HepG2 (cell line): ENCODE data around the gene DENND4A. TPM values are rescaled to one million over a fixed set of nuclear protein-coding genes. Genes with fewer than 3 reads are reported as not detected.
A peak's percentile ranks its signal among the peaks of the same experiment; 100 is the strongest.

Experiments used
- AKAP8 ChIP-seq: sonication (generic); formaldehyde crosslinking; IDR thresholded peaks from 2 replicates; pipeline ENCODE4 v1.5.1; 2020; ENCODE audit warnings: mild to moderate bottlenecking, missing genetic modification reagents
- ARID4A ChIP-seq: sonication (generic); formaldehyde crosslinking; IDR thresholded peaks from 2 replicates; pipeline ENCODE4 v1.5.0; 2020; ENCODE audit warnings: mild to moderate bottlenecking, missing genetic modification reagents, borderline replicate concordance
- ATM ChIP-seq: fragments of 450-650 bp; IDR thresholded peaks from 2 replicates; pipeline ENCODE4 v1.7.1; 2017; ENCODE audit warnings: mild to moderate bottlenecking, borderline replicate concordance
- E2F2 ChIP-seq: sonication (generic); formaldehyde crosslinking; IDR thresholded peaks from 2 replicates; pipeline ENCODE4 v1.4.0; 2020; ENCODE audit warnings: missing genetic modification reagents, borderline replicate concordance
- HNRNPK ChIP-seq: fragments of 200-400 bp; formaldehyde crosslinking; IDR thresholded peaks from 2 replicates; pipeline ENCODE4 v1.6.1; 2018; ENCODE audit warnings: low read length, low read depth, moderate library complexity, mild to moderate bottlenecking; ENCODE audit not compliant: poor library complexity, severe bottlenecking
- MTF2 ChIP-seq: sonication (generic); formaldehyde crosslinking; IDR thresholded peaks from 2 replicates; pipeline ENCODE4 v1.5.0; 2020; ENCODE audit warnings: missing genetic modification reagents, borderline replicate concordance
- NFE2 ChIP-seq: sonication (generic); formaldehyde crosslinking; IDR thresholded peaks from 2 replicates; pipeline ENCODE4 v1.4.0; 2020; ENCODE audit warnings: missing genetic modification reagents
- NFKB2 ChIP-seq: sonication (generic); formaldehyde crosslinking; IDR thresholded peaks from 2 replicates; pipeline ENCODE4 v1.4.0; 2020; ENCODE audit warnings: missing genetic modification reagents, borderline replicate concordance
- NONO ChIP-seq, 2 experiments: fragments of 450-650 bp in 1 of 2; sonication (generic) in 1 of 2; formaldehyde crosslinking in 1 of 2; IDR thresholded peaks in 1 of 2; conservative IDR thresholded peaks in 1 of 2; 2 replicates each; pipeline versions ENCODE4 v1.6.1 to v1.8.0; 2017 to 2022; ENCODE audit warnings: mild to moderate bottlenecking in 1 of 2, missing genetic modification reagents in 1 of 2, moderate library complexity in 1 of 2
- NR2F1 ChIP-seq, 2 experiments: fragments of 450-650 bp in 1 of 2; formaldehyde crosslinking in 1 of 2; IDR thresholded peaks; 2 replicates each; pipeline versions ENCODE4 v1.5.0 to v1.6.1; 2016 to 2020; ENCODE audit warnings: mild to moderate bottlenecking in 1 of 2, missing compliant biosample characterization in 1 of 2, missing genetic modification reagents in 1 of 2, moderate library complexity in 1 of 2
- ONECUT2 ChIP-seq: sonication (generic); formaldehyde crosslinking; IDR thresholded peaks from 2 replicates; pipeline ENCODE4 v1.4.0; 2020; ENCODE audit warnings: missing genetic modification reagents
- PHF8 ChIP-seq: sonication (generic); formaldehyde crosslinking; IDR thresholded peaks from 2 replicates; pipeline ENCODE4 v1.5.0; 2020; ENCODE audit warnings: missing genetic modification reagents
- SNAI1 ChIP-seq: sonication (generic); formaldehyde crosslinking; IDR thresholded peaks from 2 replicates; pipeline ENCODE4 v1.5.0; 2020; ENCODE audit warnings: mild to moderate bottlenecking, missing genetic modification reagents, borderline replicate concordance
- ZBTB4 ChIP-seq: sonication (generic); formaldehyde crosslinking; IDR thresholded peaks from 2 replicates; pipeline ENCODE4 v1.4.0; 2020; ENCODE audit warnings: missing genetic modification reagents, mild to moderate bottlenecking, borderline replicate concordance
- ZNF143 ChIP-seq: sonication (generic); formaldehyde crosslinking; IDR thresholded peaks from 2 replicates; pipeline ENCODE4 v1.4.0; 2020; ENCODE audit warnings: missing genetic modification reagents
- ZNF205 ChIP-seq: IDR thresholded peaks from 2 replicates; pipeline ENCODE4 v1.6.1; 2018; ENCODE audit warnings: missing biosample characterization, missing genetic modification reagents
- ZNF224 ChIP-seq: sonication (generic); formaldehyde crosslinking; IDR thresholded peaks from 2 replicates; pipeline ENCODE4 v1.5.0; 2020; ENCODE audit warnings: mild to moderate bottlenecking, missing genetic modification reagents
- ZNF317 ChIP-seq: sonication (generic); formaldehyde crosslinking; IDR thresholded peaks from 2 replicates; pipeline ENCODE4 v1.5.0; 2020; ENCODE audit warnings: mild to moderate bottlenecking, missing genetic modification reagents
- ZNF567 ChIP-seq: sonication (generic); formaldehyde crosslinking; IDR thresholded peaks from 2 replicates; pipeline ENCODE4 v1.8.1; 2023; ENCODE audit warnings: mild to moderate bottlenecking, missing genetic modification reagents, borderline replicate concordance
- ZNF782 ChIP-seq: sonication (generic); formaldehyde crosslinking; IDR thresholded peaks from 2 replicates; pipeline ENCODE4 v1.4.0; 2020; ENCODE audit warnings: missing genetic modification reagents, mild to moderate bottlenecking, borderline replicate concordance
- polyA plus RNA-seq, 8 experiments: library from polyadenylated mRNA; depleted of rRNA in 3 of 8; stranded (reverse) in 7 of 8; unstranded in 1 of 8; fragments of >200 nt; fragmentation: Illumina TruSeq in 4 of 8; extraction: Trizol in 4 of 8; gene quantifications; 2 replicates each; pipeline versions ENCODE4 v1.2.1 to v1.2.3, GENCODE V29; 2011 to 2016; ENCODE audit warnings: low read depth in 4 of 8, missing spikeins in 1 of 8, mixed read lengths in 1 of 8; ENCODE audit not compliant: insufficient read depth in 1 of 8
- total RNA-seq, 5 experiments: library from RNA; depleted of rRNA; stranded (reverse); fragments of >200 nt; fragmentation: Illumina TruSeq; extraction: Trizol; gene quantifications; 2 replicates each; pipeline ENCODE4 v1.2.3, GENCODE V29; 2016; ENCODE audit warnings: low read depth in 1 of 5

The DENND4A gene
- total and polyA plus RNA-seq, 2 of the 13 experiments (the other 11 are each of a cell fraction or from before 2014, with no cell fraction given), result 13.2 to 18.6 TPM

- TF ChIP-seq HNRNPK (peak; percentile 2), ZNF224 (CRISPR knock-in tag) (no peak), NR2F1 (CRISPR knock-in tag; IDR thresholded peaks at IDR 0.05) (no peak), ZNF143 (CRISPR knock-in tag) (no peak), ARID4A (CRISPR knock-in tag) (peak; percentile 10; the same call in 1 of the 2 replicates), ONECUT2 (CRISPR knock-in tag) (no peak), NFE2 (CRISPR knock-in tag) (no peak), PHF8 (peak; percentile 45), ZNF567 (no peak), ATM (no peak), NONO (IDR thresholded peaks at IDR 0.05) (no peak), NONO (CRISPR knock-in tag; conservative IDR thresholded peaks at IDR 0.05) (no peak; the same call in 1 of the 2 replicates), NFKB2 (CRISPR knock-in tag) (0 out of 2 replicates have a peak, but pooled peaks have one; percentile 10), ZBTB4 (CRISPR knock-in tag) (no peak), ZNF782 (CRISPR knock-in tag) (no peak), AKAP8 (CRISPR knock-in tag) (peak; percentile 35; the same call in 1 of the 2 replicates), MTF2 (no peak), E2F2 (CRISPR knock-in tag) (peak; percentile 36; the same call in 1 of the 2 replicates), ZNF205 (CRISPR knock-in tag) (no peak), ZNF317 (CRISPR knock-in tag) (no peak), SNAI1 (no peak)
Measured at GRCh38 chr15:65791335-65792137, 557 bp downstream of the DENND4A start (continued).
